SIG-M5 (cell line): Measurements from ENCODE around the gene TOP3B.

Experiments
- DNase-seq: peaks from one replicate; lab custom pipeline; 2025; lab: John Stamatoyannopoulos, UW

Gene TOP3B

GRCh38 chr22:21982338-21982965, at the start of gene TOP3B:
Gene TOP3B, minus strand, starts transcription at chr22:21982787. Its CDS starts 7,078 bp downstream, at chr22:21975709.
- DNase-seq: no peak

GRCh38 chr22:22031183-22031945, 48.8 kb upstream of the TOP3B start:
- DNase-seq: no peak

GRCh38 chr22:22030493-22031182, 48.1 kb upstream of the TOP3B start:
- no peak for DNase-seq

- DNase-seq: no peak
Observed at GRCh38 chr22:22027955-22028354, 45.4 kb upstream of the TOP3B start.

GRCh38 chr22:22026157-22026831, 43.7 kb upstream of the TOP3B start:
- no peak for DNase-seq

GRCh38 chr22:22025320-22026156, 43.0 kb upstream of the TOP3B start:
- DNase-seq: no peak

- no peak for DNase-seq
Observed at GRCh38 chr22:22024440-22024839, 41.9 kb upstream of the TOP3B start.

GRCh38 chr22:22023581-22024137, 41.1 kb upstream of the TOP3B start:
- DNase-seq: no peak

GRCh38 chr22:22022947-22023534, 40.5 kb upstream of the TOP3B start:
- DNase-seq: no peak

GRCh38 chr22:22022255-22022840, 39.8 kb upstream of the TOP3B start:
- DNase-seq: no peak

- DNase-seq: no peak
Observed at GRCh38 chr22:22021162-22021750, 38.7 kb upstream of the TOP3B start.

- no peak for DNase-seq
Observed at GRCh38 chr22:22020425-22020852, 37.9 kb upstream of the TOP3B start.

- no peak for DNase-seq
Observed at GRCh38 chr22:22019659-22020424, 37.3 kb upstream of the TOP3B start.

- DNase-seq: no peak
Observed at GRCh38 chr22:22018825-22019658, 36.5 kb upstream of the TOP3B start.

GRCh38 chr22:22015631-22016030, 33.0 kb upstream of the TOP3B start:
- no peak for DNase-seq

- DNase-seq: no peak
Observed at GRCh38 chr22:22014285-22014659, 31.7 kb upstream of the TOP3B start.

- DNase-seq: no peak
Observed at GRCh38 chr22:22013559-22014284, 31.1 kb upstream of the TOP3B start.

GRCh38 chr22:22011964-22012363, 29.4 kb upstream of the TOP3B start:
- no peak for DNase-seq
